ENCODE results near the gene YIF1B.
"Not testable (repeated sequence)": the region's sequence is repeated elsewhere in the genome, so short reads cannot be mapped to it uniquely, and the experiment has no call there.

Gene YIF1B, protein sequence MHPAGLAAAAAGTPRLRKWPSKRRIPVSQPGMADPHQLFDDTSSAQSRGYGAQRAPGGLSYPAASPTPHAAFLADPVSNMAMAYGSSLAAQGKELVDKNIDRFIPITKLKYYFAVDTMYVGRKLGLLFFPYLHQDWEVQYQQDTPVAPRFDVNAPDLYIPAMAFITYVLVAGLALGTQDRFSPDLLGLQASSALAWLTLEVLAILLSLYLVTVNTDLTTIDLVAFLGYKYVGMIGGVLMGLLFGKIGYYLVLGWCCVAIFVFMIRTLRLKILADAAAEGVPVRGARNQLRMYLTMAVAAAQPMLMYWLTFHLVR

DNA sequence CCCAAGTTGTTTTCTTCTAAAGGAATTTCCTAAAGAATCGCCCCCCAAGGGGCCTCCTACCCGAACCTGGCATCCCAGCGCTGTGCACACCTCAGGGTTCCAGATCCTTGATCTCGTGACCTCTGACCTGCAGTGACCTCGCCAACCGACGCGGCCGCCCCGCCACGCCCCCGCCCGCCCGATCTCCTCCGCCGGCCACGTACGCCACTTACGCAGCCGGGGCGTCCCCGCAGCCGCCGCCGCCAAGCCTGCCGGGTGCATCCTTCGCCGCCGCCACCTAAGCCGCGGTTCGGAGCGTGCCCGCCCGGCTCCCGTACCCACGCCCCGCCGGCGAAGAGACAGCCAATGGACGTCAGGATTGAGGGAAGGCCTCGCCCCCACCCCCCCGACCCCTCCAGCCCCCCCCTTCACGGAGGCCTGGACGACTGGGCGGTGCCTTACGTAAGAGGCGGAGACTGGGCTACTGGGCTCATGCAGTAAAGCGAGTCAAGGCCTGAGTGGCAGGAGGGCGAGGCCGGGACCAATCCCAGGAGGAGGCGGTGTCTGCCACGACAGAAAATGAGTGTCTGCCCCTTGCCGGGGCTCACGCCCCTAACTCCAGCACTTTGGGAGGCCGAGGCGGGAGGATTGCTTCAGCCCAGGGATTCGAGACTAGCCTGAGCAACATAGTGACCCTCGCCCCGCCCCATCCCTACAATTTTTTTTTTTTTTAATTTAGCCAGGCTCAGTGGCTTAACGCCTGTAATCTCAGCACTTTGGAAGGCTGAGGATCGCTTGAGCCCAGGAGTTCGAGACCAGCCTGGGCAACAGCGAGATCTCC lies at the start of gene YIF1B:
Gene YIF1B, minus strand, starts transcription at position 291 of the 820 bp plus-strand sequence. Its CDS starts 30 bp downstream, at position 261.
- DNase-seq (ENCODE audit: low read depth in 2 of 2), result peak; percentile 86 to 90

DNA sequence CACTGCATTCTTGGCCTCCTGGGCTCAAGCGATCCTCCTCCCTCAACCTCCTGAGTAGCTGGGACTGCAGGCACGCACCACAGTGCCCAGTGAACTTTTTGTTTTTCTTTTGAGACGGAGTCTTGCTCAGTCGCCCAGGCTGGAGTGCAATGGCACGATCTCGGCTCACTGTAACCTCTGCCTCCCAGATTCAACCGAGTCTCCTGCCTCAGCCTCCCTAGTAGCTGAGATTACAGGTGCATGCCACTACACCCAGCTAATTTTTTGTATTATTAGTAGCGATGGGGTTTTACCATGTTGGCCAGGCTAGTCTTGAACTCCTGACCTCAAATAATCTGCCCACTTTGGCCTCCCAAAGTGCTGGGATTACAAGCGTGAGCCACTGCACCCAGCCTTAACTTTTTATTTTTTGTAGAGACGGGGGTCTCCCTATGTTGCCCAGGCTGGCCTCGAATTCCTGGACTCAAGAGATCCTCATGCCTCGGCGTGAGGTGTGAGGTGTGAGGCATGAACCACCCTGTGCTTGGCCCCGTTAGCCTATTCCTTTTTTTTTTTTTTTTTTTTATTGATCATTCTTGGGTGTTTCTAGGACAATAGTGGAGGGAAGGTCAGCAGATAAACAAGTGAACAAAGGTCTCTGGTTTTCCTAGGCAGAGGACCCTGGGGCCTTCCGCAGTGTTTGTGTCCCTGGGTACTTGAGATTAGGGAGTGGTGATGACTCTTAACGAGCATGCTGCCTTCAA lies 47.4 kb upstream of the YIF1B start:
- DNase-seq (ENCODE audit: low read depth in 2 of 2), result not testable (repeated sequence)

DNA sequence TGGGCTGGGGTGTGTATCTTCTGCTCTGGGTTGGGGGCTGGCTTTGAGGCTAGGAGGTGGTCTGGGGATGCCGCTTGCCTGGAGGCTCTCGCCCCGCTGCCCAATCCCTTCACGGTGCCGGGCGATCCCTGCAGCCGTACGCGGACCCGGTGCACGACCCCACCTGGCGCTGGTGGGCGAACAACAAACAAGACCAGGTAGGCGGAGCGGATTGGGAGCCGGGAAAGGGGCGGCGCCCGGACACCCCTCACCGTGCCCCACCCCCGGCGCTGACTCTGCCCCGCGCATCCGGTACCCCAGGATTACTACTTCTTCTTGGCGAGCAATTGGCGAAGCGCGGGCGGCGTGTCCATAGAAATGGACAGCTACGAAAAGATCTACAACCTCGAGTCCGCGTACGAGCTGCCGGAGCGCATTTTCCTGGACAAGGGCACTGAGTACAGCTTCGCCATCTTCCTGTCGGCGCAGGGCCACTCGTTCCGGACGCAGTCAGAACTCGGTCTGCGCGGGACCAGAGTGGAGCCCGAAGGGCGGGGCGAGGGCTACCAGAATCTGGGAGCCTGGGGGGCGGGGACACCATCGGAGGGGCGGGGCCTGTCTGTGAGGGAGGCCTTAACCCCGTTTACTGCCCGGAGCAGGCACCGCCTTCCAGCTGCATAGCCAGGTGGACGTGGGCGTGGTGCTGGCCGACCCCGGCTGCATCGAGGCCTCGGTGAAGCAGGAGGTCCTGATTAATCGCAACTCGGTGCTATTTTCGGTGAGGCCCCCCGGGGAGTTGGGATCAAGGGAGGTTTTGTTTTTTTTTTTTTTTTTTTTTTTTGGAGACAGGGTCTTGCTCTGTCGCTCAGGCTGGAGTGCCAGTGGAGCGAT lies 46.6 kb upstream of the YIF1B start:
- DNase-seq (ENCODE audit: low read depth in 2 of 2), result peak; percentile 36 to 46

DNA sequence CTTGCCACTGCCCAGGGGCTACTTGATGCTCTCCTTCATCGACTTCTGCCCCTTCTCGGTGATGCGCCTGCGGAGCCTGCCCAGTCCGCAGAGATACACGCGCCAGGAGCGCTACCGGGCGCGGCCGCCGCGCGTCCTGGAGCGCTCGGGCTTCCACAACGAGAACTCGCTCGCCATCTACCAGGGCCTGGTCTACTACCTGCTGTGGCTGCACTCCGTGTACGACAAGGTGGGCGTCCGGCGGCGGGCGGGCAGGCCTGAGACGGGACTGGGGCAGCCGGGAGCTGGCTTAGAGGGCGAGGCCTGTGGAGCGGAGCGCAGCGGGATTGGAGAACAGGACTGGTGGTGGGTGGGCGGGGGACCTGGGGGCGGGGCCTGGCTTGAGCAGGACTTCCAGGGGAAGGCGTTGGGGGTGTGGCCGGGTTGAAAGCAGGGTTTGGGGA lies 45.9 kb upstream of the YIF1B start:
- peak; percentile 29 to 30 for DNase-seq (ENCODE audit: low read depth in 2 of 2)

DNA sequence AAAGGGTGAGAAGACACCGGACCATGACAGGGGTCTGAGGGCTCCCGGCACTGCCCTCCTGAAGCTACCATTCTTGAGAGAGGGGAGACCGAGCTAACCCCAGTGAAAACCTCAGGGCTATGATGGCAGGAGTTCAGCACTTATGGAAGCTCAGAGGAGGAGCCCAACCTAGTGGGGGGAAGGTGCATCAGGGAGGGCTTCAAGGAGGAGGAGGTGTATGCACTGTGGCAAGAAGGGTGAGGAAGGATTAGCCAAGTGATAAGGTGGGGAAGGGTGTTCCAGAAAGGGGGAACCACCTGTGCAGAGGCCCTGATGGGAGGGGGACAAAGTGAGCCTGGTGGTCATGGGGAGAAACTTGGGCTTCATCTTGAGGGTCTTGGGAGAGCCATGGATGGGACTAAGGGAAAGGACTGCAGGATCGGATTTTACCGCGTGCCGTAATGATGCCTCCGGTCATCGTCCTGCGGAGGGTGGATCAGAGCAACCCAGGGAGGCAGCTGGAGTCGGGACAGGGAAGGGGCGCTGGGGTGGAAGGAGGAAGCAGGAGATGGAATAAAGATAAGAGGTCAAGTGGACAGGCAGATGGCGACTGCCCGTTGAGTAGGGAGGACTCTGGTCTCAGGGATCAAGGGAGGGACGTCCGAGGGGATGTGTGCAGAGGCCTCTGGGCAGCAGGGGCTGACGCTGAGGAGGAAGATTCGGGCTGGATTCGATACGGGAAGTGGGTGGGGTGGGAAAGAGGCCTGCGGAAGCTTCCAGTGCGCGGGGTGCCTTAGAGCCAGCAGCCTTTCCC lies 45.3 kb upstream of the YIF1B start:
- DNase-seq (ENCODE audit: low read depth in 2 of 2), result no peak

DNA sequence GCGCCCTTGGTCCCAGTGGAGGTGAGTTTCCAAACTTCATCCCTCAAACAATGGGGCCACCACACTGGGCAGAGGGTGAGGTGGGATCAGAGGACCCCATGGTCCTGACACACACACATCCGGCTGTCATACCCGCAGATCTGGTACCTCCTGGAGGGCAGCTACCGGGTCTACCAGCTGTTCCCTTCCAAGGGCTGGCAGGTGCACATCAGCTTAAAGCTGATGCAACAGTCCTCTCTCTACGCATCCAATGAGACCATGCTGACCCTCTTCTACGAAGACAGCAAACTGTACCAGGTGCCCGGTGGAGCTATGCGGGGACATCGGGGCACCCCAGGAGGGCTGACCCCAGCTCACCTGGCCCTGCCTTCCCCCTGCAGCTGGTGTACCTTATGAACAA lies 44.6 kb upstream of the YIF1B start:
- no peak for DNase-seq (ENCODE audit: low read depth in 2 of 2)

DNA sequence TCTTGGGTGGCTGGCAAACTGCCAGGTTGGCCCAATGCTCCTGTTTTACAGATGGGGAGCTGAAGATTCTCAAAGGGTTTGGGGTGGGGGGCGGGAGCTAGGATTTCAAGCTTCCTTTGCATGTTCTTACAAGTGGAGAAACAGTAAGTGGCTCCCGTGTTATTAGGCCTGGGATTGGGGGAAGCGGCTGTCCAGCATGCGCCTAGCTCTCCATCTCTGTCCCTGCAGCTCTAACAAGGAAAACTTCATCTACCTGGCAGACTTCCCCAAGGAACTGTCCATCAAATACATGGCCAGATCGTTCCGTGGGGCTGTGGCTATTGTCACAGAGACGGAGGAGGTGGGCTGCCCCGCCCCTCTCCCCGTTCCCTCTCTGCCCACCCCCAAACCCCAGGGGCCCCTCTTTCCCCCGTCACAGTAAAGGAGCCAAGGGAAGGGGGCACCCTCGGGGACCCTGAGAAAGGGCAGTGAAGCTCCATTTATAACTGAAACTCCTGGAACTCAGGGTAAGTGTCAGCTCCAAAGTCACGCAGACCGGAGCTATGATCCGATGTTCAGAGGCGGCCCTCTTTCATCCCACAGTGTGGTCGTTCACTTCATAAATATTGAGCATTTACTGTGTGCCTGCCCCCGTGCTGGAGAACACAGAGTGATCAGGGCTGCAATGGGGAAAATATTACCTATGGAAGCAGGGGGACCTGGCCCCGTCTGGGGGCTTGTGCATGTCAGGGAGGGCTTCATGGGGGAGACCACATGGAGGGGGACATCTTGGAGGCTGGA lies 43.7 kb upstream of the YIF1B start:
- DNase-seq (ENCODE audit: low read depth in 2 of 2), result no peak

DNA sequence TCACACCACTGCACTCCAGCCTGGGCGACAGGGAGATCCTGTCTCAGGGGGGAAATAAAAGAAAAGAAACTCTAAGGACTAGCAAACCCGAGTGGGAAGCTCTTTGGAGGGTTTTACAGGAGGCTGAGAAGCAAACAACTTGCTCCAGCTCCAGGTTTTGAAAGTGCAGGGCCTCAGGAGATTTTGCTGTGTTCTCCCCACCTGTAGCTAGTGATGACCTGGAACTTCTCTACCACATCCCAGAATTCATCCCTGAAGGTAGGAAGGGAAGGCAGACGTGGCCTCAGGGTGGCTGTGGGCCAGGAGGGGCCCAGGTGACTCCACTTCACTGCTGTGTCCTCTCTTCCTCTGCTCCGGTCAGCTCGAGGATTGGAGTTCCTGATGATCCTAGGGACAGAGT lies 42.3 kb upstream of the YIF1B start:
- DNase-seq (ENCODE audit: low read depth in 2 of 2), result no peak

DNA sequence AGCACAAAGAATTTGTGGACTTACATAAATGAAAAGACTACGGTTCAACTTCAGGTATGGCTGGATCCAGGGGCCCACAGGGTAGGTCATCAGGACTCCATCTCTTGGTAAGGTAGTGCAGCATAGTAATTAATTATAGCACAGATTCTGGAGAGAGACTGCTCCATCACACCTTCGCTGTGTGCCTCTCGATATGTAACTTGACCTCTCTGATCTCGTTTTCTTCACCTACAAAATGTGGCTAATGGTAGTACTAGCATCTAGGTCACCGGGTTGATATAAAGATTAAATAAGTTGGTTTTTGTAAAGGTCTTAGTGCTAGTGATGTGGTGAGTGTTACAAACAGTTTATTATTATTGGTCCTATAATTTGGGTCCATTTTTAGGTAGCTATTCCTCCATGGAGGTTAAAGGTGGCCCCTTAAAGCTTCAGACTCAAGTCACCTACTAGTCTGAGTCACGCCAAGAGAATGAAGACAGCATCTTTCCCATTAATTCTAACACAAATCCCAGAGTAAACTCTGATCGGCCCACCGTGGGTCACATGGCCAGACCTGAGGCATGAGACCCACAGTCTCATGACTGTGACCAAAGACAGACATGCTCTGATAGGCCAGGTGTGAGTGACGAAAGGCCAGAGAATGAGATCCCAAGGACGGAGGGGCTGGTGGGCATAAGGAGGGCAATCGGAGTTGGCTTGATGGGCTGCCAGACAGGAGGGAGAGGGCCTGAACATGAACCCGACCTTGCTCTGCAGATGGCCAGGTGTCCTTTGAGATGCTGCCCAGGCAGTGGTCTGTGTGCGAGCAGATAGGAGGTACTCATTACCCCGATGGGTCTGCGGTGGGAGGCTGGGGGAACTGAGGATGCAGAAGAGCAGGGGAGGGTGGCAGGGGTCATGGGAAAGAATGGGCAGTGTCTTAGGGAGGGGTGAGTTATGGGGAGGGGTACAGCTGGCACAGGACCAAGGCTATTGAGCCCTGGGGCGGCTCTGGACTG lies 40.3 kb upstream of the YIF1B start:
- no peak for DNase-seq (ENCODE audit: low read depth in 2 of 2)

DNA sequence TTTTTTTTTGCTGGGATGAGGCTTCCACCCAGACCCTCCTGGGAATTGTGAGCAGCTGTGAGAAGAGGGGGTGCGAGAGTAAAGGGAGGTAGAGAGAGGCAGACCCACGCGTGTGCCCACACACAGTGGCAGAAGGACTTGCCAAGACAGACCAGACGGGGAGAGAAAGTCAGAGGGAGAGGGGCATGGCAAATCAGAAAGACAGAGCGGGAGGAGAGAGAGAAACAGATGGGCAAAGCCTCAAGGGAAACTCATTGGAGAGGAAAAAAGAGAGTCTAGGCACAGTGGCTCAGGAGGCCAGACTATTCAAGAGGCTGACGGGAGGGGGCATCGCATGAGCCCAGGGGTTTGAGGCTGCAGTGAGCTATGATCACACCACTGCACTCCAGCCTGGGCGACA lies 36.9 kb upstream of the YIF1B start:
- no peak for DNase-seq (ENCODE audit: low read depth in 2 of 2)

DNA sequence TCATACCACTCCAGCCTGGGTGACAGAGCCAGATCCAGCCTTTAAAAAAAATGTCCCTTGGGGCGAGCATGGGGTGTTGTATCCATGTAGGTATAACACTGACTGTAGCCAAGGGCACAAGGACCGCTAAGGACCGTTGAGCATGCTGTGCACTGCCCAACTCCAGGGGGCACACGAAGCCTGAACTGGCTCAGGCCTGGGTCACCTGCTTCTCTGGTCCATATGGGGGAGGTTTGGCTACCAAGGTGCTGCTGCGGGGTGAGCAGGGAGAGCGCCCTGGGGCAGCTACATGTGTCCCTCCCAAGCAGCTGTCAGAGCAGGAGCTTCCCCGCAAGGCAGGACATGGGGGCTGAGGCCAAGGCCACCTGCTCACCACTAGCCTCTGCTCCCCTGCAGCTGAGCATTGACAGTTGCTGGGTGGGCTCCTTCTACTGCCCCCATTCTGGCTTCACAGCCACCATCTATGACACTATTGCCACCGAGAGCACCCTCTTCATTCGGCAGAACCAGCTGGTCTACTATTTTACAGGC lies 36.2 kb upstream of the YIF1B start:
- DNase-seq (ENCODE audit: low read depth in 2 of 2), result no peak

DNA sequence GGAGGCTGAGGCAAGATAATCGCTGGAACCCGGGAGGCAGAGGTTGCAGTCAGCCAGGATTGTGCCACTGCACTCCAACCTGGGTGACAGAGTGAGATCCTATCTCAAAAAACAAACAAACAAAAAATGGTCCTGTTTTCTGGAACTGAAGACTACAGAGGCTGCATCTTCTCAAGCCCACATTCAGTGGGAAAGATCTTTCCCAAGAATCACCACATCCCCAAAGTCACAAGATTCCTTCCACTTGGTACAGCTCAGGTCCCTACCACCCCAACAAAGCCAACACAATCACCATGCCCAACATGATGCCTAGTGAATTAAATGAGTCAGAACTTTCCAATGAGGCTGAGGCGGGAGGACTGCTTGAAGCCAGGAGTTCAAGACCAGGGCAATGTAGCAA lies 35.1 kb upstream of the YIF1B start:
- no peak for DNase-seq (ENCODE audit: low read depth in 2 of 2)

DNA sequence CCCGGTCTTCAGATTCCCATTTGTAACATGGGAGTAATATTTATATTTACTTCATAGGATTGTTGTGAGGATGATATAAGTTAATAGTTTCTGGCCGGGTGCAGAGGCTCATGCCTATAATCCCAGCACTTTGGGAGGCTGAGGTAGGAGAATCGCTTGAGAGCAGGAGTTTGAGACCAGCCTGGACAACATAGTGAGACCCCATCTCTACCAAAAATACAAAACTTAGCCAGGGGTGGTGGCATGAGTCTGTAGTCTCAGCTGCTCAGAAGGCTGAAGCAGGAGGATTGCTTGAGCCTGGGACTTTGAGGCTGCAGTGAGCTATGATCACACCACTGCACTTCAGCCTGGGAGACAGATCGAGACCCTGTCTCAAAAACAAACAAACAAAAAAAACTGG lies 31.1 kb upstream of the YIF1B start:
- no peak for DNase-seq (ENCODE audit: low read depth in 2 of 2)

DNA sequence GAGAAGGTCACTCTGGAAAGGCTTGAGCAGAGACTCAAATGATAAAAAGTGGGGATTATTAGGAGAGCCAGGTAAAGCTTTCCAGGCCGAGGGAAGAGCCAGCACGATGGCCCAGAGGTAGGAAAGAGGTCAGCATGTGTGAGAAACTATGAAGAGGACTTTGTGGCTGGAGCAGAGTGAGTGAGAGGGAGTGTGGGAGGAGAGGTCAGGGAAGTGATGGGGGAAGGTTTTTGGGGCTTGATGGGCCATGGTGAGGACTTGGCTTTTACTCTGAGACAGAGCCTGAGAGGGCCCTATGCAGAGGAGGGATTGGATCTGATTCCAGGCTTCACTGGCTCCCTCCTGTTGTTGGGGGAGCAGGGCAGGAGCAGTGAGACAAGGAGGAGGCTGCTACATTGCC lies 25.2 kb upstream of the YIF1B start:
- no peak for DNase-seq (ENCODE audit: low read depth in 2 of 2)

DNA sequence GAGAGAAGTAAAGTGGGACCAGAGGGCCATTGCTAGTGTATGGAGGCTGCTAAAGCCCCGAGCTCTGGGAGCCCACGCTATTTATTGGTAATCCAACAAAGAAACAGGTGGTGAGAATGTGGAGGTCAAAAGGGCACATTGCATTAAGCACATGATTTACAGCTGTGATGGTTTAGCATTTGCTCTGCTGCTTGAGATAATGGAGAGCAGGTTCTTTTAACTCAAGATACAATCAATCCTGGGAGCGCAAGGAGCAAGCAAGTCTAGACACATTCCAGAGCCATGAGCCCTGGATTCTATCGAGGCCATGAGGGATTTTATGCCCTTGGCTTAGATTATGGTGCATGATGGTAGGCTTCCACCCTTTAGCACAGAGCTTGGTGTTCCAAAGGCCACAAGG lies 23.3 kb upstream of the YIF1B start:
- DNase-seq (ENCODE audit: low read depth in 2 of 2), result not testable (repeated sequence)

DNA sequence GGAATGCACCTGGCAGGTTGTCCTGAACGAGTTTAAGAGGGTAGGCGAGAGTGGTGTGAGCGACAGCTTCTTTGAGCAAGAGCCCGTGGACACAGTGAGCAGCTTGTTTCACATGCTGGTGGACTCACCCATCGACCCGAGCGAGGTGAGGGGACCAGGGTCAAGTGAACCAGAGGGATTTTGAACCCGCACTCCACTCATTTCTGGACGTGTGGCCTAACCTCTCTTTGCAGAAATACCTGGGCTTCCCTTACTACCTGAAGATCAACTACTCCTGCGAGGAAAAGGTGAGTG lies 21.6 kb upstream of the YIF1B start:
- no peak for DNase-seq (ENCODE audit: low read depth in 2 of 2)

DNA sequence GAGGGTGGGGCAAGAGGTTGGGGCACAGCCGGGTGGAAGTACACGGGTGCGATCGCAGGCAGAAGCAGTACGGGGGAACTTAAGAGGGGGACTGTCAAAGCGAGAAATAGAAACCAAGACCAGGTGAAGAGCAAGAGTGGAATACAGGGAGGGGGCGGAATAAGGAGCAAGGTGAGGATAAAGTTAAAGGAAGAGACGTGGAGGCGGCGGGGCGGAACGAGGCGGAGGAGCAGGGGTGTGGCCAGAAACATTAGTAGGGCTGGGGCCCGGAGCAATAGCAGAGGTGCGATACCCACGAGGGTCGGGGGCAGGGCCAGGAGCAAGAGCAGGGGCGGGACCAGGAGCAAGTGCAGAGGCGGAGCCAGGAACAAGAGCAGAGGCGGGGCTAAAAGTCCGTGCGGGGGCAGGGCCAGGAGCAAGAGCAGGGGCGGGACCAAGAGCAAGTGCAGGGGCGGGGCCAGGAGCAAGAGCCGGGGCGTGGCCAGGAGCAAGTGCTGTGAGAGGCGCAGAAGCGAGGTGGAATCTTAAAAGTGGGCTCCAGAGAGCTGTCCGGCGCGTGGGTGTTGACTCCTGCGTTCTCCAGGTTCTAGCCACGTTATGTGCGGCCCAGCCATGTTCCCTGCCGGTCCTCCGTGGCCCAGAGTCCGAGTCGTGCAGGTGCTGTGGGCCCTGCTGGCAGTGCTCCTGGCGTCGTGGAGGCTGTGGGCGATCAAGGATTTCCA lies 21.1 kb upstream of the YIF1B start:
- DNase-seq (ENCODE audit: low read depth in 2 of 2), result peak; percentile 86 to 92
